ENCODE data around the gene PTPN23.

The PTPN23 gene

DNA sequence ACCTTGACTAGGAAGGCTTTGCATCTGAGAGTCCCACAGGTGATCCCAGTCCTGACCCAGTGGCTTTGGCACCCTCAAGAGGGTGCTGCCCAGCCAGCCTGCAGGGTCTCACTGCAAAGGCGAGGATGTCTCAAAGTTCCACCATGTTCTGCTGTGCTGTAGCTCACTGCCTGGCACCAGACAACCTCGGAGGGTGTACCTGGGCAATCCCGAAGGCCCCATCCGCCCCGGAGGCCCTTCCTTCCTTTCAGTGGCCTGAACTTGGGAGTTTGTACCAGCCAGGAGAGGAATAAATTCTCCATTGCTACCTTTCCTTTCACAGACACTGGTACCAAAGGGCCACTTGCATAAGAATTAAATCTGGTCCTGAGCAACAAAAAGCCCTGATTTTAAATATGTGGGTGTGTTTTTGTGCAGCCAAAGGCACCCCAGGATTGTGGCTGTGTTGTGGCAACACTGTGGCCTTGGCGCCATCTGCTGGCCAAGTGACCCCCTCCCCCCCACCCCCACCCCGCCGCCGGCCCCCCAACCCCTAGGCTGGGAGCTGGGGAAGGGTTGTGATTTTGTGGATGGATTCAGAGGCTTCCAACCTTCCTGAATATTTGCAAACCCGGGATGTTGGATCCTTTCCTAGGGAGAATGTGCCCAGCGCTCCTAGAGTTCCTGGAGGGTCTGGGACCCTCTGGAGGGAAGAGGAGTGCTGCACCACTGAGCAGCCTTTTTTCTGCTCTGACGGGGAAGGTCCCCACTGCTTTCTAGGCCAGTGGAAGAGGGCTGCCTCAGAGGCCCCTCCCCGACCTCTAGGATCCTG is 9.7 kb upstream of the PTPN23 start:
- DNase-seq: peak; percentile 35

- no peak for DNase-seq
These were observed 6.2 kb upstream of the PTPN23 start for GRCh38 chr3:47374587-47374986.

DNA sequence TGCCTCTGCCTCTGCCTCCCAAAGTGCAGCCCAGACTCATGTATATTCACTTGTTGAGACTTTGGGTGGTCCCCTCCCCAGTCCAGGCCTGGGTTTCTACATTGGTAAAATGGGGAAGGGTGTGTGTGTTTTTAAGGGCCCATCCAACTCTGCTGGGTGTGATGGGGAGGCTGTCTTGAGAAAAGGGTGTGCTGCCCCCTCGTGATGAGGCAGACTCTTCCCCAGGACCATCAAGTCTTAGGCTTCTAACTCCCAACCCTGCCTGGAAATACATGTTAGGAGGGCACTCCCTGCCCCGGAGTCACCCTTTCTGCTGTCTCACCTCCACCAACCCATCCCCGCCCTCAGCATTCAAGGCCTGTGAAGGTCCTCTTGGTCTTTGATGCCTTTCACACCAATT is 4.4 kb upstream of the PTPN23 start:
- no peak for DNase-seq

GRCh38 chr3:47377186-47377585 is 3.6 kb upstream of the PTPN23 start:
- DNase-seq: no peak

- no peak for DNase-seq
These were observed 2.0 kb upstream of the PTPN23 start for GRCh38 chr3:47378869-47379268.

- no peak for DNase-seq
These were observed 1.4 kb upstream of the PTPN23 start for GRCh38 chr3:47379411-47379899.

DNA sequence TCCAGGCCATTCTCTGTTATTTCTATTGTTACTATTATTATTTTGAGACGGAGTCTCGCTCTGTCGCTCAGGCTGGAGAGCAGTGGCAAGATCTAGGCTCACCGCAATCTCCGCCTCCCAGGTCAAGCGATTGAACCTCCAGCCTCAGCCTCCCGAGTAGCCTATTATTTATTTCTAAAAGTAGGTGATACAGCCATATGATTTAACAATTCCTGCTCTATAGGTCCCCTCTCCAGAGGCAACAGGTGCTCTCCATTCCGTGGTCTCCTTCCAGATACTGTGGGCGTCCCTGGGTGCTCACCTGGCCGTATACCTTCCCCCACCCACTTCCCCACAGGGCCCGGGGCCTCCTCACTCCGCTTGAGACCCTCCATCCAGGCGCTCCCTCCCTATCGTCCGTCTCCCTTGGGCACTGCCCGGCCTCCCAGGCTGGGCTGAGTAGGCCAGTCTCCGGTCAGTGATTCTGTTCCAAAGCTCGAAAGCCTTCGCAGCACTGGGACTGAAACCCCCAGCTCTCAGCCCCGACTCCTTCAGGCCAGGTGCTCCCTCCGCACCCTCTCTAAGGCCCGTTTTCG is 708 bp upstream of the PTPN23 start:
- DNase-seq: no peak

- DNase-seq: peak; percentile 78
These were observed 716 bp downstream of the PTPN23 start for GRCh38 chr3:47381317-47382157.

GRCh38 chr3:47384425-47384824 is 3.6 kb downstream of the PTPN23 start:
- no peak for DNase-seq

DNA sequence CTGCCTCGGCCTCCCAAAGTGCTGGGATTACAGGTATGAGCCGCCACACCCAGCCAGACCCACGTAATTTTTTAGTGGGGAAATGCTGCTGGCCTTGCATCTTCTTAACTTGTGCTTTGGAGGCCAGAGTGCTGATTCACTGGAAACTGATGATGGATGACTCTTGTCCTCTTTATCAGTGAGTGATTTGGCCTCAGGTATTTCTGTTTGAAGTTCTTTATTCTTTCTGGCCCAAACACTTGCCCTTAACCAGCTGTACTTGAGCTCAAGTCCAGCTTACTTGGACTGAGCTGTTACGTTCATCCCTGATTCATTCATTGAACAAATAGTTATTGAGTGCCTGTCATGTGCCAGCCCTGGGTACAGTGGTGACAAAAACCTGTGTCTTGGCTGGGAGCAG is 4.2 kb downstream of the PTPN23 start:
- no peak for DNase-seq

- DNase-seq: no peak
These were observed 5.0 kb downstream of the PTPN23 start for GRCh38 chr3:47385796-47386195.

- no peak for DNase-seq
These were observed 12.1 kb downstream of the PTPN23 start for GRCh38 chr3:47392933-47393332.

GRCh38 chr3:47394140-47394870 is 13.5 kb downstream of the PTPN23 start:
- no peak for DNase-seq

DNA sequence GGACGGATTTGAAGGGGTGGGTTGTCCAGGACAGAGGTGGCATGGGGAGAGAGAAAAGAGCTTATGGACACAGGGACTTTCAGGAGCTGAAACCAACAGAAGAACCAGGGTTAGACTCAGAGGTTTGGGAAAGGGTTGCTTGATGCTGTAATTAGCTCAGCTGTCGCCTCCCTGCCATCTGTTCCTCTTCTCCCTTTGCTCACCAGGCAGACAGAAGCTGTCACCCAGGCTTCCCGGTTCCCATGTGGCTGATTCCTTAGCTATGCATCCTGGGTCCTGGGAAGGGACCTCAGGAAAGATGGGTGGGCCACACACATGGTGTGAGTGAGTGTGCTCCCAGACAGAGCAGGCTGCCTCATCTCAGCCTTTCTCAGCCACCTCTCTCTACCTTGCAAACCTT is 14.1 kb downstream of the PTPN23 start:
- DNase-seq: no peak

- DNase-seq: no peak
These were observed 17.4 kb downstream of the PTPN23 start for GRCh38 chr3:47398228-47398627.

GRCh38 chr3:47399016-47399415 is 18.2 kb downstream of the PTPN23 start:
- DNase-seq: no peak

GRCh38 chr3:47399531-47400270 is 18.9 kb downstream of the PTPN23 start:
- DNase-seq: no peak

DNA sequence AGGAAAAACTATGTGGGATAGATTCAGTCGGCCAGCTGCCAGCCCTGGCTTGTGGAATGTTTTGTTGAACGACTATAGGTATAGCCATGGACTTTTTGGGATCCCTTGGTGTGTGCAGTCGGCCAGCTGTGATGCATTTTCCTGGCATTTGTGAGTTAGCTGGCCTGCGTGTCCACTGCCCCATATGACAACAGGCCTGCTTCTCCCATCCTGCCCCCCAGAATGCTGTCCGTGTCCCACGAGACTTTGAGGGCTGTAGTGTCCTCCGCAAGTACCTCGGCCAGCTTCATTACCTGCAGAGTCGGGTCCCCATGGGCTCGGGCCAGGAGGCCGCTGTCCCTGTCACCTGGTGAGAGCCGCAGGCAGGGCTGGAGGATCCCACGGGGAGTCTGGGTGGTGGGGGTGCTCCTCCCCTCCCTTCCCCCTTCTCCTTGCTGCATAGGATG is 23.6 kb downstream of the PTPN23 start:
- no peak for DNase-seq

DNA sequence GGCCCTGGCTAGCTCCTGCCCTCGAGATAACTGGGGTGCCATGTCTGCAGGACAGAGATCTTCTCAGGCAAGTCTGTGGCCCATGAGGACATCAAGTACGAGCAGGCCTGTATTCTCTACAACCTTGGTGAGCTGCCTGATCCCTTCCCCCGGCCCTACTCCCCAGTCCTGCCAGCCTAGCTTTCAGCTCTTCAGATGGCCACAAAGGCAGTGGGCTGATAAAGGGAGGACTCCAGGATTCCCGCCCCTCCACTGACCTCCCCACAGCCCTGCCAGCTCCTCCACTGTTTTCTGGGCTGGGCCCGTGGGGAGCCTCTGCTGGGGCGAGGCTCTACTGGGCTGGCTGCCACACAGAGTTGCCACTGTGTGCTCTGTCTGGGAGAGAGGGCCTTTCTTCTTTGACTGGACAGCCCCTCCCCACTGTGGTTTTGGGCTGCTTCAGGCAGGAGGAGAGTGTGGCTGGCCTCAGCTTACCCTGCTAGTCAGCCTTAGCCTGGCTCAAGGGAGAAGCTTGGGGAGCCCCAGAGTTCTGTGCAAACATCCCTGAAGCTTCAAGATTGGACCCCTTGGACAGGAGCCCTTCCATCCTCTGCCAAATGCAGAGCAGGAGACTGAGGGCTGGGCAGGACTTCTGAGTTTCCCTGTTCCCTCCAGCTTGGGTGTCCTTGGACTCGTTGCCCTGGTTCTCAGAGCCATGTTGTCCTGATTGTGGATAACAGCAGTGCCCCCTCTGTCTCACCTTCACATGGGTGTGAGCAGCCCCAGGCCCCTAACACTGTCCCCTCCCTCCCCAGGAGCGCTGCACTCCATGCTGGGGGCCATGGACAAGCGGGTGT is 24.4 kb downstream of the PTPN23 start:
- no peak for DNase-seq

- DNase-seq: no peak
These were observed 25.3 kb downstream of the PTPN23 start for GRCh38 chr3:47405820-47406761.
